Astrocyte of the cerebellum (primary cell): ENCODE results near the gene SMYD3.

Experiments used
- DNase-seq: peaks from one replicate; pipeline ENCODE4 v3.0.0-alpha.2; 2011; ENCODE audit warnings: low read depth
- H3K4me3 ChIP-seq: 2 replicates; pipeline ENCODE4 v1.5.1; 2011; ENCODE audit warnings: mild to moderate bottlenecking, low read depth, low read length, moderate library complexity
- CTCF ChIP-seq: IDR thresholded peaks from 2 replicates; pipeline ENCODE4 v1.5.1; 2012; ENCODE audit warnings: low read length, low read depth, moderate library complexity, mild to moderate bottlenecking; ENCODE audit errors: missing control alignments
- in situ Hi-C: cut with HindIII; loops from 2 replicates; pipeline ENCODE4 v1.10.0; 2017; ENCODE audit warnings: low sequenced_read_pairs

SMYD3 gene

GRCh38 chr1:246179401-246179800 is 327.7 kb downstream of the SMYD3 start:
- no peak for DNase-seq
- TF ChIP-seq CTCF = no peak
- in situ Hi-C loops = no loop called here

DNA sequence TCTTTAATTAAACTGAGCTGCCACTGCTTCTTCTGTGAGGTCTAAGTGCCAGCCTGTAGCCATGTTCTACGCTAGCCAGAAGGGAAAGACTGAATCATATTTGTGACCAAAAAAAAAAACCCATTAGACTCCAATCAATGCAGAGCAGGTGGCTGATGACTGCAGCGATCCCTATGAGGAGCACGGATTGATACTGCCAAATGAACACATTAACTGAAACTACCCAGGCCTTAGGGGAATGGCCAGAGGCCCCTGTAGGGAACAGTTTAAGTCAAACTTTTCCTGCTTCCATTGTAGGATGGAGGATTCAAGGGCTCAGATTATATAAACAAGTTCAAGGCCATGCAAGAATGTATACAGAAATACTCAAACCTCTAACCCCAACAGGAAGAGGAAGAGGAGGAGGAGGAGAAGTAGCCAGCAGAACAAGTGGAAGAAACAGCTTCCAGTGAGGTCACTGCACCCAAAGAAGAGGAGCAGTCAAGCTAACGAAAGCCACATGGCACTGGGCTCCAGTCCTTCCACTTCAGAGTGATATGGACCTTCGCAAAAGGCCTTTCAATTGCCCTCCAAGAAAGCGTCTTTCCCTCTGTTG is 328.3 kb downstream of the SMYD3 start:
- no peak for TF ChIP-seq CTCF
- DNase-seq = no peak
- in situ Hi-C loops = no loop called here
- no peak overlapping the region for H3K4me3 ChIP-seq

More at GRCh38 chr1:246179401-246179800, 327.7 kb downstream of the SMYD3 start:
- H3K4me3 ChIP-seq = no peak overlapping the region

- no peak for TF ChIP-seq CTCF
- H3K4me3 ChIP-seq = no peak overlapping the region
- in situ Hi-C loops = no loop called here
- DNase-seq = no peak
Measured at GRCh38 chr1:246176126-246177024, 330.7 kb downstream of the SMYD3 start.

- no peak overlapping the region for H3K4me3 ChIP-seq
- no peak for TF ChIP-seq CTCF
- DNase-seq = no peak
- in situ Hi-C loops = no loop called here
Measured at GRCh38 chr1:246170574-246171261, 336.4 kb downstream of the SMYD3 start.

- in situ Hi-C loops = no loop called here
- DNase-seq = no peak
- TF ChIP-seq CTCF = no peak
- no peak overlapping the region for H3K4me3 ChIP-seq
Measured at GRCh38 chr1:246169486-246169885, 337.6 kb downstream of the SMYD3 start.

GRCh38 chr1:246169019-246169418 is 338.1 kb downstream of the SMYD3 start:
- no peak overlapping the region for H3K4me3 ChIP-seq
- no peak for DNase-seq
- in situ Hi-C loops = no loop called here
- no peak for TF ChIP-seq CTCF
